GM10248 (cell line): ENCODE results near the gene SENP6.
"Not testable (repeated sequence)": the region's sequence is repeated elsewhere in the genome, so short reads cannot be mapped to it uniquely, and the experiment has no call there.

ENCODE experiments used
- CTCF ChIA-PET: fragments of 300-600 bp; sonication (Branson Sonifier 250); formaldehyde crosslinking; extraction: SDS; loops from one replicate; lab custom pipeline; 2021; ENCODE audit warnings: antibody characterized with exemption; lab: Yijun Ruan, JAX
- POLR2A ChIA-PET: fragments of 350-650 bp; sonication (Branson Sonifier 250); formaldehyde crosslinking; extraction: SDS; loops from one replicate; lab custom pipeline; 2020; ENCODE audit warnings: antibody characterized with exemption; lab: Yijun Ruan, JAX
- DNase-seq: peaks from one replicate; pipeline ENCODE4 v3.0.0; 2012; ENCODE audit errors: extremely low spot score
- CTCF ChIP-seq: IDR thresholded peaks from 2 replicates; pipeline ENCODE4 v1.5.1; 2012; ENCODE audit warnings: mild to moderate bottlenecking, low read depth; ENCODE audit errors: extremely low read depth, missing control alignments, control extremely low read depth

The SENP6 gene

GRCh38 chr6:75723382-75723781 is 121.7 kb downstream of the SENP6 start:
- no peak for DNase-seq
- ChIA-PET CTCF (no interaction called here), POLR2A (no interaction called here)
- TF ChIP-seq CTCF = no peak

- TF ChIP-seq CTCF = no peak
- ChIA-PET POLR2A (no interaction called here), CTCF (interaction anchor here (1.0 kb wide), 1 partner anchor 10 kb away, joined by 3 read pairs; no protein-coding TSS in a partner anchor)
- no peak for DNase-seq
Observed at GRCh38 chr6:75727206-75727605, 125.5 kb downstream of the SENP6 start.

- POLR2A ChIA-PET, DNase-seq: not testable (repeated sequence)
- CTCF ChIA-PET = interaction anchor here (1.0 kb wide), 1 partner anchor 27 kb away, joined by 3 read pairs; no protein-coding TSS in a partner anchor
Observed at GRCh38 chr6:75731029-75731428, 129.3 kb downstream of the SENP6 start.

- ChIA-PET CTCF (no interaction called here), POLR2A (no interaction called here)
- no peak for DNase-seq
- no peak for TF ChIP-seq CTCF
Observed at GRCh38 chr6:75735491-75736186, 134.0 kb downstream of the SENP6 start.

- ChIA-PET POLR2A (no interaction called here), CTCF (no interaction called here)
- DNase-seq = no peak
- no peak for TF ChIP-seq CTCF
Observed at GRCh38 chr6:75743971-75744370, 142.3 kb downstream of the SENP6 start.

- ChIA-PET POLR2A (no interaction called here), CTCF (interaction anchor here (1.1 kb wide), 1 partner anchor 20 kb away, joined by 3 read pairs; no protein-coding TSS in a partner anchor)
- no peak for TF ChIP-seq CTCF
- DNase-seq = no peak
Observed at GRCh38 chr6:75745404-75745803, 143.7 kb downstream of the SENP6 start.

- CTCF ChIA-PET = no interaction called here
- POLR2A ChIA-PET = no interaction called here
- TF ChIP-seq CTCF = no peak
- no peak for DNase-seq
Observed at GRCh38 chr6:75746221-75746620, 144.5 kb downstream of the SENP6 start.
